PC-9 (cell line): ENCODE measurements around the gene DOCK9.

Experiments used
- CTCF ChIP-seq: fragments of 200-600 bp; sonication (generic); conservative IDR thresholded peaks from 2 replicates; pipeline ENCODE4 v1.6.1; 2017; ENCODE audit warnings: mixed run types, antibody characterized with exemption, mild to moderate bottlenecking, moderate library complexity
- EZH2 ChIP-seq: fragments of 200-600 bp; sonication (generic); IDR thresholded peaks from 2 replicates; pipeline ENCODE4 v1.8.0; 2017; ENCODE audit warnings: antibody characterized with exemption, low read depth

GRCh38 chr13:98970330-98970729 is 7.5 kb downstream of the DOCK9 start:
- TF ChIP-seq EZH2 (no peak), CTCF (no peak)
